Stimulated activated CD4-positive, alpha-beta T cell treated with anti-CD3 and anti-CD28 coated beads, Interleukin-2, amount 100 ng/mL, for 48 hours (primary cell): ENCODE results near the gene WNT16.
A peak's percentile ranks its signal among the peaks of the same experiment; 100 is the strongest.
"Not testable (repeated sequence)": the region's sequence is repeated elsewhere in the genome, so short reads cannot be mapped to it uniquely, and the experiment has no call there.

Experiments used
- DNase-seq, 2 donors: peaks; one replicate each; pipeline ENCODE4 v3.0.0-alpha.2; 2020

Gene WNT16

DNA sequence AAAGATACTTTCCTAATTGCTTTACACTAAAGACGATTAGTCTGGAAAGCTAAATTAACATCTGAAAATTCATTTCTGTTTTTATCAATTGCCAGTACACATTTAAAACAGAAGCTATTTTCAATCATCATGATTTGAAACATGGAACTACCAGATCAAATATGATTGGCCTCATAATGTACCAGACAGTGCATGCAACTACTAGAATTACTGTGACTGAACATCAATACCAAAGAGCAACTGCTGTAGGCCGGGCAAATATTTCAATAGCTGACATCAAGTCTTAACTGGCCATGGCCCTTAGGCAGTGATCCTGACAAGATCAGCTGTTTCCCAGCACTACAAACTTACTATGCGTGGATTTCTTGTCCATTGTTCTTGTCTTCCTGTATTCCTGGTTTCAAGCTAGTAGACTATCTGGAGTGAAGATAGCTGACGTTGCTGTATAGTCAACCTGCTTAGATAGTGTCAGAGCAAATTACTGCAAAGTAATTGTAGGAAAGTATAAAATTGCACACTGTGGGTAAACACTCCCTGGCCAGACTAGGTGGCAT, 21.7 kb upstream of the WNT16 start:
- DNase-seq: no peak

DNA sequence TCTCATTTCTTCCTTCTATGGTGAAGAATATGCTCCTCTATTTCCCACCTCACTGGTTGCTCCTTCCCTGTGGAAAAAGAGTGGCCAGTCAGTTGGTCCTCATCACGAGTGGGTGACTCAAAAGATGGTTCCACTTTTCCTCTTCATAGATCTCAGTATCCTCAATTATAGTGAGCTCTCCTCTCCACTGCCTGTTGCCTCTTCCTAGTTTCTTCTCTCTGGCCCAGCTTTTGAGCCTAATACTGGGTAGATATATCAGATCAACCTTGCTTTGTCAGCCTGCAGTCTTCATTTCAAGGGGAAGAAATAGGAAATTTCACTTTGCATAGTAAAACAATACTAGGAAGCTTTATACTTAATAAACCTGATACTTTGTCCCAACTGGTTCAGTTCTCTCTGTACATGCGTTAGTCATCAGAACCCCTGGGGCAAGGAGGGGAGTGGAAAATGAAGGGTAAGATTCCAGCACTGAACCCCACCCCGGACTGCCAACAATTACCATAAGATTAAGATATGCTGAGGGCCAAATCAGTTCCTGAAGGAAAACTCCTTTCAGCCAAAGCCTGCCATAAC, 15.5 kb upstream of the WNT16 start:
- no peak for DNase-seq

DNA sequence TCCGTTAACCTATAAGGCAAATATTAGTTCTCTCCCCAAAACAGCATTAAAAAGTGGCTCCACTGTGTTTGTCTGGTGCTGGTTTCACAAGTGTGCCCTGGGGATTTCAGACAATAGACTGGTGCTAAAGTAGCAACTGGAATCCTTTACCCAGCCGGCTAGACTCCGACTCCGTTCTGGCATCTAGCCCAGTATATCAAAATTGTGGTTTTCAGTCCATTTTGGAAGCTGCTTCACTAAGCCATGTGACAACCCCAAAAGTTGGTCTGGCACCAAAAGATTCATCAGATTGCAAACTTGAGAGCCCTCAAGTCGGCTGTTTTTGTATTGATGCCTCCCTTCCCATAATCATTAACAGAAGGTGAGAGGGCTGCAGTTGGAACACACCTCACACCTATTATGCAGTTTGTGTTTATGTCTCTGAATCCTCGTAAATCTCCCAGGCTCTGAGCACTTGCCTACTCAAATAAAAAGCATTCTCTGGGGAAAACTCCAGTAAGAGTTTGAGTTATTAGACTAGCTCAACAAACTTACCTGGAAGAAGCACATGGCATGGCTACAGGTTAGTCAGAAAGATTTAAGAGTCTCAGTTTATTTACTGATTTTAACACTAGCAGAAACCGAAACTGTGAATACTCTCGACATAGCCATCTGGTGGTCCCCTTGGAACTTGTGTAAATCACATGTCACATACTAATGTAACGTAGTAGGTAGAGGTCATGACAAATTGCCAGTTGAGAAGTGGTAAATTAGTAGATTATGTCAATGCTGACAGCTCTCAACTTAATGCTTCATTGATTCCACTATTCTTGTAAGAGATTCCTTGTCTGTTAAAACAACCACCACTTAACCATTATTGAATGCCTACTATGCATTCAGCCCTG, 14.8 kb upstream of the WNT16 start:
- DNase-seq: no peak

DNA sequence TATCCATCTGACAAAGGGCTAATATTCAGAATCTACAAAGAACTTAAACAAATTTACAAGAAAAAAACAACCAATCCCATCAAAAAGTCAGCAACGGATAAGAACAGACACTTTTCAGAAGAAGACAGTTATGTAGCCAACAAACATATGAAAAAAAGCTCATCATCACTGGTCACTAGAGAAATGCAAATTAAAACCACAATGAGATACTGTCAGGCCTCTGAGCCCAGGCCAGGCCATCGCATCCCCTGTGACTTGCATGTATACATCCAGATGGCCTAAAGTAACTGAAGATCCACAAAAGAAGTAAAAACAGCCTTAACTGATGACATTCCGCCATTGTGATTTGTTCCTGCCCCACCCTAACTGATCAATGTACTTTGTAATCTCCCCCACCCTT, 13.6 kb upstream of the WNT16 start:
- DNase-seq: not testable (repeated sequence)

DNA sequence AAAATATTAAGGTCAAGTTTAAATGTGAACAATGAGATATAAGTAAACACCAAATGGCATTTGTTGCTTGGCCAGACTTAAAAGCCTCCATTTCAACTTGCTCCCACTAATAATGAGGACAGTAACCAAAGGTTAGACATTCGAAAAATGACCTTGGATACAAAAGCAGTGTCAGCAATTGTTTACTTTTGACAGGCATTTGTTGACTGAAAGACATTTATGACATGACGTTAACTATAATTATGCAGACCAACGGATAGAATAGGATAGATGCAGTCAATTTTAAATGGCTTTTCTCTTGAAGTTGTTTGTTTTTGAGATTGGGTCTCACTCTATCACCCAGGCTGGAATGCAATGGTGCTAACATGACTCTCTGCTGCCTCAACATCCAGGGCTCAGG, 6.3 kb upstream of the WNT16 start:
- no peak for DNase-seq

DNA sequence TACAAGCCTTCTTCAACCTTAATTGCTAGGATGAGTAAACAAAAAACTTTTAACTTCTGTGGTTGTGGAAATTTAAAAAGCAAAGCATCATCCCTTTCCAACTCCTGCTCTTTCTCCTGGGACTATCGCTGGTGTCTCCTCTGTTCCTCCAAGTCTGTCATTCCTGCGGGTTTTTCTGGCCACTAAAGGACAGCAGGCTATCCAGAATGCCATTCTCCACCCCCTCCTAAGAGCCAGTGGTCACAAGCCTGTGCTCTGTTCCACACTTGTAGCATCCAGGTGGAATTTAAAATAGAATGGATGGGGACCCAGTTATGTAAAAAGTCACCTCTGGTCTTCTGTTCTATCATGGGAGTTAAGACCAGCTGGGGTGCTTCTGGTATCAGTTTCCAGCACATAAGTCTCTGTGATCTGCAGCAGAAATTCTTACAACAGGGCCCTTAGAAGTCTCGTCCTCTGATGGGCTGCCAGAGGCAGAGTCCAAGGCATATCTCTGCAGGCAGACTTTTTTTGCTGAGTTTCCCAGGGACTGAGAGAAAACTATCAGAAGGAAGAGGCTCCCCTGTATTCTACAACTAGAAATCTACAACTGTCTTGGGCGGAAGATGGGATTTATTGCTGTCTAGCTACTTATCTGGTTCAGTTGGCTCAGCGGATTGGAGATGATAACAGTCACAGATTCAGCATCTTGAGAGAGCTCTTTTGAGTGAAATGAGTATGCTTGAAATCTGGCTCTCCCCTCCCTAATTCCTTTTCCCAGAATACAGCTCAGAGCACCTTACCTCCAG, 5.1 kb upstream of the WNT16 start:
- DNase-seq: no peak

DNA sequence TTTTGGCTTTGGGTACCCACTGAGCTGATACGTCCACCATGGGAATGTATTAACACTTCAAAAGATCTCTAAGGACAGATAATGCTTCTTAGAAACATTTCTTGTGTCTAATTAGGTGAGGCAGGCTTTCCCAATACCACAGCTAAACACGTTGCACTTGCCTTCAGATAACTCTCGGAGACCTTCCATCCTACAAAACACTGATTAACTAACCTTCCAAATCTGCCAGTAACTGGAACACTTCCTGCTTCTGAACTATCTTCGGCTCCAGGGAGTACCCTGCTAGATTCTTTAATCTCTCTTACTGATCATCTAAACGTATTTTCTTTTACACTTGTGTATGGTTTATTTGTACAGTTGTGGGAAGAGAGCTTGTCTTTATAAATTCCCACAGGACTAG, 1.1 kb upstream of the WNT16 start:
- DNase-seq: no peak

DNA sequence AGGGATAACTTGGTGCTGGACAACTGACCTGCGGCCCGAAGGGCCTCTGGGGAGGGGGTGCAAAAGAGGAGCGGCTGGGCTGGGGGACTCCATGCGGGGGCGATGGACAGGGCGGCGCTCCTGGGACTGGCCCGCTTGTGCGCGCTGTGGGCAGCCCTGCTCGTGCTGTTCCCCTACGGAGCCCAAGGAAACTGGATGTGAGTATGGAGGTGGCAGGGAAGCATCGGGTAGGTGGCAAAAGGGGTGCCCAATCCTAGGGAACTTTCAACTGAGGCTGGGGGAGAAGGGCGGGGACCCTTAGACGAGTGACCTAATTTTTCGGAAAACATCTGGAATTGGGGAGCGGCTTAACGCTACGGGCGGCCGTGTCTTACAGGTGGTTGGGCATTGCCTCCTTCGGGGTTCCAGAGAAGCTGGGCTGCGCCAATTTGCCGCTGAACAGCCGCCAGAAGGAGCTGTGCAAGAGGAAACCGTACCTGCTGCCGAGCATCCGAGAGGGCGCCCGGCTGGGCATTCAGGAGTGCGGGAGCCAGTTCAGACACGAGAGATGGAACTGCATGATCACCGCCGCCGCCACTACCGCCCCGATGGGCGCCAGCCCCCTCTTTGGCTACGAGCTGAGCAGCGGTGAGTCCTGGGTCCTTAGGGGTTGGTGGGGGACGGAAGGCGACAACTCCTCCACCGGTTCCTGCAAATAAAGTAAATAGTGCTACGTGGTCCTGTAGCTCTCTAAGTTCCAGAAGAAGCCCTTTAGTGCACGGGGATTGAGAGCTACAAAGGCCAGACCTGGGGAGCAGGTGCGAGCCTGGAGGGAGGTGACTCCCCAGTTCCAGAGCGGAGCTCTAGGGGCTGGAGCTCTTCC, 622 bp downstream of the WNT16 start:
- peak; percentile 9 to 19 for DNase-seq

DNA sequence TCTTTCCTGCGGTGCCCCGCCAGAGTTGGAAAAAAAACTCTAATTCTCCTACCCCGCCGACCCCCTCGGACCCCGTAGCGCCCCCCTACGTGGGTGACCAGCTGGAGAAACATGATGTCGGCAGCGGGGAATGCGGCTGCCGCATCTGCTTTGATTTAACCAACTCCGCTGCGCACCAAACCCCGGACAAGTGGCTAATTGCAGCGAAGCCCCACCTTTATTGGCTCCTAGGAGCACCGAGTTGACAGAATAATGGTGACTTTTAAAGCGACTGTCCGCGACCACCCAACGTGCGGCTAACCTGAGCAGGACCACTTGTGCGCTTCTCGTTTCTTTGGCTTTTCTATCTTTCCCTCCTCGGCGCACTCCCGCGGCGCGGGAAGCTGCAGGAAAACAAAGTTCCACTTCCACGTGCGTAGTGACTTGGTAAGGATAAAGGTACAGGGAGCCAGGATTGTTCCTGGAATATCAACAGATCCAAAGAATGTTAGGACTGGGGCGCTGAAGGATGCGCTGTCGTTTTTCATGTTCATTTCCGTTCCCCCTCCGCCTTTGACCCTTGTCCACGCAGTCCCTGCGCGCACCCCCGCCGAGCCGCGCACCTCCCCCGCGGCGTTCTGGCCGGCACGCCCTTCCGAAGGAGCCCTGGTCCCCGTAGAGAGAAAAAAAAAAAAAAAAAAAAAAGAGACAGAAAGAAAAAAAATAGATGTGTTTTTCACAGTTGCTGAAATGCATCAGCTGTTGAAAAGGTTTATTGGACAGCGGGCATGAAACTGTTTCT, 1.4 kb downstream of the WNT16 start:
- DNase-seq: no peak

DNA sequence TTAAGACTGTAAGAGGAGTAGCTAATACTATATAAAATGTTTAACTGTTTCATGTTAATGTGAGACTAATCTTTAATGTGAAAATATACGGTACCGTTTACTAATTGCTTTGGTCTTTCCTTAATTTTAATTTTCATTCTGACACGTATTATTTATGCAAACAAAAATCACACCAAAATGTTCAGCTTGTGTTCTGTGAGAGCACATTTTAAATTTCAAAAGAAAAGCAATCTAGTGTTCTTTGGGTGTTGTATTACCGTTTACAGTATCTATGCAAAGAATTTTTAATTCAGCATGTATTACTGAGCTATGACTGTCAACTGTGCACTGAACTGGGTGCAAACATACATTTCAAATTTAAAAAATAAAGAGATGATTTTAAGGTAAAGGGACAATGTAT, 2.2 kb downstream of the WNT16 start:
- DNase-seq: no peak

DNA sequence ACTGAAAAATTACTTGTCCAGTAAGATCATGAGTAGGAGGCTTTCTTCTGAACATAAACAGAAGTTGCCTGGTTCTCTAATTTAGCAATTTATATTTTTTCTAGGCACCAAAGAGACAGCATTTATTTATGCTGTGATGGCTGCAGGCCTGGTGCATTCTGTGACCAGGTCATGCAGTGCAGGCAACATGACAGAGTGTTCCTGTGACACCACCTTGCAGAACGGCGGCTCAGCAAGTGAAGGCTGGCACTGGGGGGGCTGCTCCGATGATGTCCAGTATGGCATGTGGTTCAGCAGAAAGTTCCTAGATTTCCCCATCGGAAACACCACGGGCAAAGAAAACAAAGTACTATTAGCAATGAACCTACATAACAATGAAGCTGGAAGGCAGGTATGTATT, 2.8 kb downstream of the WNT16 start:
- DNase-seq: no peak

DNA sequence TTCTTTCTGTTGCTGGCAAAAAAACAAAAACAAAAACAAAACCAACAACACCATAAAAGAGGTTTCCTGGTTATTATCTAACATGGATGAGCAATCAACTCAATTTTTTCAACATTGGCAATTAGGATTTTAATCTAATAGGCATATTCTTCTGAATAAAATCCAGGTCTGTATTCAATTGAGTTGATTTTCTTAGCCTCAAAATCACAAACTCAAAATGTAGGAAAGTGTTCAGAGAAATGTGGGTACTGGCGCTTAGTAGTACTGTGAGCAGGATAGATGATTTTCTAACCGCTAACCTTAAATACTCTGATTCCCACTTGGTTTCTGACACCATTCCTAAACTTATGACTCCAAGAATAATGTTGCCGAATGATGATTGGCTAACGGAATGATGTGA, 5.6 kb downstream of the WNT16 start:
- DNase-seq: no peak

DNA sequence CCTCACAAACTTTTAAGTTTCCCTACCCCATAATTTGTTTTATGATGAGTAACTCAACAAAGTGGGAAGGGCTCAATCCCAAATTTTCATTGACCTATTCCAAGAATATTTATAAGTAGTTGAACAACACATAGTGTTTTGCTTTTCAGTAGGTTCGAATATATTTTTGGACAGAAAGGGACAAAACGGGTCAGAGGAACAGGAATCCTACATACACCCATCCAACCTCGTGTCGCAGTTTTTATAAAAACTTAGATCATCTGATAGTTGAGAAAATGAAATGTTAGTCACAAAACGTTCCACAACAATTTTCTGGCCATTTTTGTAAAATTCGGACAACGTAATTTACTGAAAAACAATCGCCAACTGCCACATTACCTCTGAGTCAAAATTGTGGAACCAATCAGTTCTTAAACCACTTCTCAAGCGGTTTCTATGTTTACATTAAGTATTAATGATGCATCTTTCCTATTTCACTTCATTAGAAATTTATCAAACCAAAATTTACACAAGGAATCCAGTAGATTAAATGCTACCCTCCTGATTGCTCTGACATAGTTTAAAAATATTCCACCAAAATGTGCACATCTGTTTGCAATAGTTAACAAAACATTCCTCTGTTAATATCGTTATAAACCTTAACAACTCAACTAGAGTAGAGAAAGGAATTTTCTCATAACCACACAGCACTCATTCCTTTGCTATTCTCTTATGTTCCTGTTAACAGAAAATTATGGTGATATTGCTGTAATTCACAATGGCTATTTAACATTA, 6.3 kb downstream of the WNT16 start:
- no peak for DNase-seq

DNA sequence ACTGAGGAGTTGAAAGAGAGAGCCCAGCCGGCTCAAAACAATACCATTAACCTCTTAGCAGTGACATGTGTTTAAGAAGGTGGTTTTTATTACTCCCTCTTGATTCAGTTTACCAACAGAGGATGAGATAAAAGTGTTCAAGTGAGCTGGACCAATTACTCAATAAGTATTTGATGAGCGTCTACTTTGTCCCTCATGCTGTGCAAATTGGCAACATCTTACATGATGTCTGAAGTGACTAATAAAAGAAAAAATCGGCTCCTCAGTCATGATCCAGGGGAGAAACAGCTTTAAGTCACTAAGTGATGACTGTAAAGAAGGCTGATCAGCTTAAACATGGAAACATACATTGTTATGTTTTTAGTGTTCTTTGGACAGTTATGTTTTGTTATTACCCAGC, 7.8 kb downstream of the WNT16 start:
- no peak for DNase-seq

DNA sequence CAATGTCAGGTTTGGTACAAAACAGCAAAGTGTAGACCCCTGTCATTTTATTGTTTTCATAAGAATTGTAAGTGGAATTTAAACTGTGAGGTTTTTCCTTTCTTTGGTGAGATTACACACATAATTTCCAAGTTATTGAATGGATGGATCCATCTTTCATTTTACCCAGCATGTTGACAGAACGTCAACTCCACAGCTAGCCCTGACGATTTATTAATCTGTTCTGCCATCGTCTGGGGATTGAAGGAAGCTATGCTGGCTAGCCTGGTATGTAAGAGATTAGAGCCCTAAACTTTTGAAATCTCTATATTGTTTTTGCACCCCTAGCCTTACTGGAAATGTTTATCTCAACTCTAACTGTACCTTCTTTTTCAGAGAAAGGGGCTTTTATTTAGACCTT, 8.6 kb downstream of the WNT16 start:
- DNase-seq: no peak

DNA sequence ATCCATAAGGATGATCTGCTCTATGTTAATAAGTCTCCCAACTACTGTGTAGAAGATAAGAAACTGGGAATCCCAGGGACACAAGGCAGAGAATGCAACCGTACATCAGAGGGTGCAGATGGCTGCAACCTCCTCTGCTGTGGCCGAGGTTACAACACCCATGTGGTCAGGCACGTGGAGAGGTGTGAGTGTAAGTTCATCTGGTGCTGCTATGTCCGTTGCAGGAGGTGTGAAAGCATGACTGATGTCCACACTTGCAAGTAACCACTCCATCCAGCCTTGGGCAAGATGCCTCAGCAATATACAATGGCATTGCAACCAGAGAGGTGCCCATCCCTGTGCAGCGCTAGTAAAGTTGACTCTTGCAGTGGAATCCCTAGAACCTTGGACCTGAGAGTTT, 10.3 kb downstream of the WNT16 start:
- DNase-seq: no peak

DNA sequence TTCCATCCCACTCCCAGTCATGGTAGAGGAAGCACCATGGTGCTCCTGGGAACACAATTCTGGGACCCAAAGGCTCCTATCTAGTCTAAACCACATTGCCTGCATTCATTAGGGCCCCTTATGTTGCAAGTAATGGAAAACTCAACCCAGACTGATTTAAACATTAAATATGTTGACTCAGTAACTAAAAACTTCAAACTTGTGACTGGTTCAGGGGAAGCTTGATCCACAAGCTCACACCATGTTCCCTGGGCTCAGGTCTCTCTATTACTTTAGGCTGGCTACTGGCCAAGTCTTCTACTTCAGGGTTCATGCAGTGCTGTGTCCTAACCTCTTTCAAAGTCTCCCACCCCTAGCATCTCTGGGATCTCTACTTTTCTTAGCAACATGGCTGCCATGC, 13.1 kb downstream of the WNT16 start:
- DNase-seq: no peak

DNA sequence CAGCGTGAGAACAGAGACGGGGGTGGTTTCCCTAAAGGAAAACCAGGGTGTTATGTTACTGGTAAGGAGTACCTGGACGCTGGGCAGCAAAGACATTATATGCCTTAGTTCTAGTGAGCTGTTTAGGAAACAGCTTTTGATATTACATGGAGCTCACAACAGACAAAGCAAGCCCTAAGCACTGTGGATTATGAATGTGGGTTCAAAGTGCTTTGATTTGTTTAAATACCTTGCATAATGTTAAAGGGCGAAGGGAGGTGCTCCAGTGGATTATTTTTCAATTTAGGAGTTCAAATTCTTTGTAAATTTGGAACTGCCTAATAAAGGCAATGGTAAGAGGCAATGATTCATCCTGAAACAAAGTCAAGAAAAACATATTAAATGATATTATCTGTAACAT, 13.8 kb downstream of the WNT16 start:
- DNase-seq: no peak

DNA sequence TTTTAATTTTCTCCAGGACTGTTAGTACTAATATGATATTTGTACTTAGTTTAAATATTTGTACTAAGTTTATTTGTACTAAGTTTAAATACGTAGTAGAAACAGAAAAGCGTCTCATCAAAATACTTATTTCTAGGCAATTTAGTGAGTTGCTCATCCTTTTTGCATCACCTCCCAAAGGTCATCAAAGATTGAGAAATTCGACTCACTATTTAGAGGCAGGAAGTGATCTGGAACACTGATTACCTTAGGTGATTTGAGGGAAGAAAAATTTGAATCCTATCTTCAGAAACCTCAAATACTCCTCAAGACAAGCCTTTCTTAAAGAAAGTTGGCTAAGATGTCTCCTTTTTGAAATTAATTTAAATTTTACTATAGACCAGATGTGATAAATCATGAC, 14.5 kb downstream of the WNT16 start:
- no peak for DNase-seq

DNA sequence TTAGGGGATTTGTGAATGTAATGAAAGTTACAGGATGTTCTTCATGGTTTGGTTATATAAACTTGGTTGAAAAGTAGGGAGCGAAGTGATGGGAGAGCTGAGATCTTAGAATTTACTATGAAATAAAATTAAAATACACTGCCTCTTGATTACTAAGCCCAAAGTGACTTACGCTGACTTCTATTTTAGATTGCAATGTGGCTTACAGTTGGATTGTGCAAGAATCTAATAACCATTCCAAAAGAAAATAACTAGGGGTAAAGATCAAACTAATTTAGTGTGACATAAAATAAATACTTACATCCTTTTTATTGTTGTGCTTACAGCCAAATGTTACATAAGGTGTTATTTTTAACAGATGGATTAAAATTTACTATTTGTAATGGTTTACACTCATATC, 15.3 kb downstream of the WNT16 start:
- no peak for DNase-seq

DNA sequence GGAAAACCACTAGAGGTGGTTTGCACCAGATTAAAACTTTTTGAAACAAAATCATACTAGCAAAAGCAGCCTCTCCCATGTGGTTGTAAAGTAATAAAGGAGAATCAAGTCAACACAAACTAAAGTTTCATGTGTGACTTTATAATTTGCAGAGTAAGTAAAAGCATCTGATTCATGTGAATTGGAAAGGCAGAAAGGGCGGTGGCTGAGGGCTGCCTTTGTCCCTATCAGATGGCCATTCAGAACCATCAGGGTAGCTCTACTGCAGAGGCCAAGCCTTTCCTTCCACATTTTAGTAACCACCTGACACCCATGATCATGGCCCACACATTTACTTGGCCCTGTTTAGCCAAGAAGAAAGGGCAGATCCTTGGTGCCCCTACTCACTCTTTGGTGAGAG, 15.7 kb downstream of the WNT16 start:
- no peak for DNase-seq
